HS-27A (cell line): ENCODE data around the gene SLC2A3.
A peak's percentile ranks its signal among the peaks of the same experiment; 100 is the strongest.
"Not testable (repeated sequence)": the region's sequence is repeated elsewhere in the genome, so short reads cannot be mapped to it uniquely, and the experiment has no call there.

ENCODE experiments used
- DNase-seq: peaks from one replicate; pipeline ENCODE4 v3.0.0-alpha.2; 2012; ENCODE audit warnings: low read depth, missing footprints

The SLC2A3 gene

GRCh38 chr12:7915661-7916403 is 20.2 kb downstream of the SLC2A3 start:
- DNase-seq, result no peak

GRCh38 chr12:7910106-7910505 is 25.9 kb downstream of the SLC2A3 start:
- DNase-seq, result not testable (repeated sequence)

GRCh38 chr12:7907009-7907408 is 29.0 kb downstream of the SLC2A3 start:
- DNase-seq, result peak; percentile 62

- DNase-seq, result not testable (repeated sequence)
Measured at GRCh38 chr12:7906303-7906702, 29.7 kb downstream of the SLC2A3 start.

GRCh38 chr12:7905600-7906125 is 30.3 kb downstream of the SLC2A3 start:
- not testable (repeated sequence) for DNase-seq

- DNase-seq, result no peak
Measured at GRCh38 chr12:7905071-7905470, 30.9 kb downstream of the SLC2A3 start.

GRCh38 chr12:7902416-7902815 is 33.6 kb downstream of the SLC2A3 start:
- not testable (repeated sequence) for DNase-seq

- no peak for DNase-seq
Measured at GRCh38 chr12:7899755-7900154, 36.2 kb downstream of the SLC2A3 start.

- DNase-seq, result not testable (repeated sequence)
Measured at GRCh38 chr12:7896726-7897125, 39.3 kb downstream of the SLC2A3 start.

- DNase-seq, result no peak
Measured at GRCh38 chr12:7892186-7892980, 43.6 kb downstream of the SLC2A3 start.

GRCh38 chr12:7884689-7885088 is 51.3 kb downstream of the SLC2A3 start:
- DNase-seq, result no peak

- not testable (repeated sequence) for DNase-seq
Measured at GRCh38 chr12:7881736-7882120, 54.3 kb downstream of the SLC2A3 start.

GRCh38 chr12:7880952-7881735 is 54.8 kb downstream of the SLC2A3 start:
- not testable (repeated sequence) for DNase-seq

- no peak for DNase-seq
Measured at GRCh38 chr12:7879246-7879645, 56.7 kb downstream of the SLC2A3 start.

- DNase-seq, result peak; percentile 57
Measured at GRCh38 chr12:7877420-7877819, 58.6 kb downstream of the SLC2A3 start.

- DNase-seq, result no peak
Measured at GRCh38 chr12:7872566-7873319, 63.2 kb downstream of the SLC2A3 start, which contains the start of gene SLC2A14. Gene SLC2A14 (minus strand): TSS chr12:7872915. CDS start chr12:7869880, 3,035 bp downstream.

GRCh38 chr12:7870335-7870734 is 65.7 kb downstream of the SLC2A3 start:
- no peak for DNase-seq
